K562 (cell line): ENCODE results near the gene POP5. TPM values are rescaled to one million over a fixed set of nuclear protein-coding genes. Genes with fewer than 3 reads are reported as not detected.

Experiments used
- ATAC-seq: fragments of 200-7000 bp; cut with Tn5 transposase; 3 replicates; pipeline ENCODE4 v1.9.1; 2020; ENCODE audit warnings: moderate library complexity
- BruUV-seq: library from RNA; stranded (reverse); fragments of 400-500 nt; replicated peaks from 2 replicates; lab custom pipeline; 2021; lab: Mats Ljungman, UMichigan
- CTCF ChIA-PET: fragments of 300-600 bp; formaldehyde crosslinking; extraction: SDS; loops from one replicate; lab custom pipeline; 2021; ENCODE audit warnings: low intra/inter-chr PET ratio; lab: Yijun Ruan, JAX
- POLR2A ChIA-PET: fragments of 300-600, 350-650 bp; sonication (Branson Sonifier 250); formaldehyde crosslinking; extraction: SDS; loops from one replicate; lab custom pipeline; 2021; ENCODE audit warnings: antibody characterized with exemption, inconsistent platforms; lab: Yijun Ruan, JAX
- DNase-seq, 4 experiments: peaks; one replicate each; pipeline versions ENCODE4 v3.0.0 to v3.0.0-alpha.2; 2011 to 2018; ENCODE audit warnings: low spot score in 3 of 4, mixed read lengths in 3 of 4; ENCODE audit errors: extremely low read depth in 1 of 4
- FAIRE-seq: peaks from 2 replicates; lab custom pipeline; 2011; peaks lifted over from hg19 to GRCh38; lab: Jason Lieb, UNC
- H2AFZ ChIP-seq: 2 replicates; pipeline ENCODE4 v1.6.0; 2011; ENCODE audit warnings: low read depth, low read length, control low read depth, inconsistent platforms
- H3K27ac ChIP-seq: fragments of 200-600 bp; 3 replicates; pipeline ENCODE4 v1.8.0; 2011; ENCODE audit warnings: low read depth, mild to moderate bottlenecking, control low read depth, inconsistent platforms, low read length, moderate library complexity, mixed read lengths; ENCODE audit errors: extremely low read depth
- H3K27me3 ChIP-seq, 2 experiments: fragments of 300-600 bp in 1 of 2; 2 replicates in 1 of 2; 3 replicates in 1 of 2; pipeline versions ENCODE4 v1.6.0 to v1.8.0; 2011; ENCODE audit warnings: inconsistent platforms in 2 of 2, low read length in 2 of 2, mild to moderate bottlenecking in 1 of 2, mixed read lengths in 1 of 2, moderate library complexity in 1 of 2; ENCODE audit not compliant: control insufficient read depth in 2 of 2, insufficient read depth in 2 of 2
- H3K36me3 ChIP-seq: fragments of 300-600 bp; 3 replicates; pipeline ENCODE4 v1.8.0; 2011; ENCODE audit warnings: mild to moderate bottlenecking, low read length, inconsistent platforms; ENCODE audit not compliant: control insufficient read depth, insufficient read depth
- H3K4me1 ChIP-seq, 2 experiments: fragments of 200-600 bp in 1 of 2; replicated peaks in 1 of 2; 2 replicates in 1 of 2; 3 replicates in 1 of 2; pipeline versions ENCODE4 v1.5.1 to v1.8.0; 2011; ENCODE audit warnings: inconsistent platforms in 2 of 2, low read length in 2 of 2, mild to moderate bottlenecking in 1 of 2, mixed read lengths in 1 of 2, moderate library complexity in 1 of 2; ENCODE audit not compliant: control insufficient read depth in 2 of 2, insufficient read depth in 2 of 2
- H3K4me2 ChIP-seq: 2 replicates; pipeline ENCODE4 v1.6.1; 2011; ENCODE audit warnings: low read length, control low read depth, inconsistent platforms, mixed read lengths; ENCODE audit not compliant: insufficient read depth
- H3K4me3 ChIP-seq: fragments of 200-600 bp; sonication (generic), shearing (Covaris generic); 2 replicates; pipeline ENCODE4 v1.5.1; 2016; ENCODE audit warnings: control low read depth, inconsistent platforms
- H3K79me2 ChIP-seq: fragments of 200-600 bp; 3 replicates; pipeline ENCODE4 v1.8.0; 2011; ENCODE audit warnings: low read length, inconsistent platforms; ENCODE audit not compliant: control insufficient read depth, insufficient read depth
- H3K9ac ChIP-seq, 2 experiments: 2 replicates each; pipeline versions ENCODE4 v1.6.0 to v1.6.1; 2011; ENCODE audit warnings: low read depth in 2 of 2, low read length in 2 of 2, control low read depth in 1 of 2, inconsistent platforms in 1 of 2, mild to moderate bottlenecking in 1 of 2, mixed read lengths in 1 of 2; ENCODE audit not compliant: insufficient read depth in 1 of 2
- H3K9me1 ChIP-seq: one replicate; pipeline ENCODE4 v1.6.0; 2011; ENCODE audit warnings: inconsistent platforms, mild to moderate bottlenecking, low read length, moderate library complexity; ENCODE audit not compliant: control insufficient read depth, insufficient read depth
- H3K9me3 ChIP-seq: replicated peaks from 2 replicates; pipeline ENCODE4 v1.5.1; 2011; ENCODE audit warnings: low read depth, low read length, inconsistent platforms; ENCODE audit not compliant: control insufficient read depth, insufficient read depth
- H4K20me1 ChIP-seq: replicated peaks from 2 replicates; pipeline ENCODE4 v1.6.1; 2011; ENCODE audit warnings: low read length, inconsistent platforms, mixed read lengths; ENCODE audit not compliant: control insufficient read depth, insufficient read depth
- E2F1 ChIP-seq: sonication (generic); formaldehyde crosslinking; IDR thresholded peaks from 2 replicates; pipeline ENCODE4 v1.8.1; 2023; ENCODE audit warnings: mild to moderate bottlenecking, missing genetic modification reagents, moderate library complexity
- NELFE ChIP-seq: IDR thresholded peaks from 2 replicates; pipeline ENCODE4 v1.6.1; 2011; ENCODE audit warnings: mild to moderate bottlenecking; ENCODE audit not compliant: insufficient read depth, insufficient read length
- POLR2A ChIP-seq: fragments of 450-650 bp; conservative IDR thresholded peaks from 2 replicates; pipeline ENCODE4 v1.6.1; 2016
- SP1 ChIP-seq: sonication (generic); formaldehyde crosslinking; IDR thresholded peaks from 2 replicates; pipeline ENCODE4 v1.8.1; 2022; ENCODE audit warnings: mild to moderate bottlenecking, missing genetic modification reagents
- TCF3 ChIP-seq: sonication (generic); formaldehyde crosslinking; IDR thresholded peaks from 2 replicates; pipeline ENCODE4 v1.4.0; 2020; ENCODE audit warnings: mild to moderate bottlenecking, missing genetic modification reagents
- ZBTB34 ChIP-seq: fragments of 250-450 bp; sonication (Bioruptor Pico); IDR thresholded peaks from 2 replicates; pipeline ENCODE4 v1.8.0; 2021; ENCODE audit warnings: mild to moderate bottlenecking, moderate library complexity
- WGBS: fragments of 100-300 bp; shearing (Covaris generic); methylation state at CpG from one replicate; pipeline ENCODE4 v1.1.6; 2016; ENCODE audit warnings: low coverage, mixed read lengths; ENCODE audit not compliant: insufficient coverage; ENCODE audit errors: missing lambda C conversion rate; 5-methylcytosine and 5-hydroxymethylcytosine counted together
- in situ Hi-C: fragments of 300-500 bp; cut with MboI; formaldehyde crosslinking; loops from 4 replicates; pipeline ENCODE4 v1.15.0; 2018; ENCODE audit warnings: inconsistent platforms, mixed read lengths
- intact Hi-C: fragments of 100-400 bp; cut with micrococcal nuclease; formaldehyde crosslinking; loops from 2 replicates; pipeline ENCODE4 v1.14.2; 2022
- polyA plus RNA-seq, 8 experiments: library from polyadenylated mRNA; depleted of rRNA in 4 of 8; stranded (reverse) in 5 of 8; unstranded in 3 of 8; fragments of >200 nt; fragmentation: Nextera tagmentation in 2 of 8; fragmentation: Illumina TruSeq in 1 of 8; extraction: Ambion mirVana in 2 of 8; extraction: Trizol in 1 of 8; gene quantifications; 2 replicates each; pipeline versions ENCODE4 v1.2.1 to v1.2.3, GENCODE V29; 2011 to 2014; ENCODE audit warnings: inconsistent platforms in 1 of 8, missing spikeins in 1 of 8
- total RNA-seq, 7 experiments: library from RNA; depleted of rRNA in 6 of 7; stranded (reverse); fragments of >200 nt in 6 of 7; fragmentation: Illumina TruSeq in 2 of 7; extraction: Trizol in 2 of 7; gene quantifications; 2 replicates each; pipeline versions ENCODE4 v1.2.1 to v1.2.3, GENCODE V29; 2011 to 2021; ENCODE audit warnings: low replicate concordance in 1 of 7

Gene POP5
- total and polyA plus RNA-seq, 9 of the 15 experiments (the other 6 are each of a cell fraction or from before 2014, with no cell fraction given), result 57.5 to 253 (median 73.8) TPM

GRCh38 chr12:120562906-120563305 is 18.3 kb downstream of the POP5 start:
- no peaks in the 10 kb centered on the region for H3K4me1 ChIP-seq
- TF ChIP-seq E2F1 (CRISPR knock-in tag), result no peak
- TF ChIP-seq ZBTB34 (CRISPR knock-in tag), result no peak
- TF ChIP-seq TCF3, result no peak
- TF ChIP-seq POLR2A, result no peak
- TF ChIP-seq SP1 (CRISPR knock-in tag), result no peak
- no peak for TF ChIP-seq NELFE
- H3K4me3 ChIP-seq, result no peak overlapping the region
- no peak for ATAC-seq
- no peak overlapping the region for H3K4me2 ChIP-seq
- ChIA-PET CTCF (no interaction called here), POLR2A (interaction anchor here (1.2 kb wide), 1 partner anchor 79 kb away, joined by 3 read pairs; no protein-coding TSS in a partner anchor)
- no peak for FAIRE-seq
- H3K79me2 ChIP-seq, result no peaks in the 10 kb centered on the region
- WGBS, result 87% methylated on average over 8 of the region's 8 CpGs
- no peak overlapping the region for H3K9ac ChIP-seq
- no peaks in the 10 kb centered on the region for H3K27me3 ChIP-seq
- no peak overlapping the region for H2AFZ ChIP-seq
- in situ Hi-C loops, result no loop called here
- BruUV-seq, result no TSS peak
- H3K36me3 ChIP-seq, result peaks cover 81% of the 10 kb centered on the region
- H3K9me1 ChIP-seq, result peaks cover 2% of the 10 kb centered on the region
- H3K27ac ChIP-seq, result no peak overlapping the region
- no peaks in the 10 kb centered on the region for H4K20me1 ChIP-seq
- no peaks in the 10 kb centered on the region for H3K9me3 ChIP-seq
- intact Hi-C loops, result no loop called here
- DNase-seq, result no peak
